ENCODE results near the gene NDUFB6.
"Not testable (repeated sequence)": the region's sequence is repeated elsewhere in the genome, so short reads cannot be mapped to it uniquely, and the experiment has no call there.

The NDUFB6 gene

GRCh38 chr9:32552172-32552872 is 20.6 kb downstream of the NDUFB6 start, which contains the start of the genes SMIM27 and TOPORS:
Gene SMIM27, plus strand, starts transcription at chr9:32552327. Its CDS starts 108 bp downstream, at chr9:32552435.
Gene TOPORS, minus strand, starts transcription at chr9:32552586. Its CDS starts 150 bp downstream, at chr9:32552436.
- intact Hi-C loops (cut with DNase I; ENCODE audit: low total_unique reads) = no loop called here
- Histone ChIP-seq H3K4me3 (peak within 1 kb of the TSS; percentile 83 to 90), H3K4me1 (peaks cover 0 to 34% (median 16%) of the 10 kb centered on the region in 4 donors), H3K36me3 (peaks cover 0 to 10% (median 0%) of the 10 kb centered on the region in 3 donors), H3K9me3 (no peaks in the 10 kb centered on the region), H3K27ac (peak within 1 kb of the TSS; percentile 93 to 94), H3K27me3 (no peaks in the 10 kb centered on the region)
- no peak for TF ChIP-seq CTCF (IDR thresholded peaks at IDR 0.05)
- DNase-seq = peak; percentile 89 to 94

- intact Hi-C loops (cut with DNase I; ENCODE audit: low total_unique reads) = no loop called here
- H3K36me3 ChIP-seq = peaks cover 0 to 10% (median 0%) of the 10 kb centered on the region in 3 donors
- no peaks in the 10 kb centered on the region for H3K9me3 ChIP-seq
- peaks cover 0 to 34% (median 16%) of the 10 kb centered on the region in 4 donors for H3K4me1 ChIP-seq
- TF ChIP-seq CTCF (IDR thresholded peaks at IDR 0.05) = no peak
- H3K27me3 ChIP-seq = no peaks in the 10 kb centered on the region
- H3K27ac ChIP-seq = peak overlapping the region; percentile 93 to 94
- peak; percentile 28 to 73 for DNase-seq
- H3K4me3 ChIP-seq = peak overlapping the region; percentile 83 to 90
Observed at GRCh38 chr9:32551276-32552051, 21.5 kb downstream of the NDUFB6 start.

- intact Hi-C loops (cut with DNase I; ENCODE audit: low total_unique reads) = loop anchor here (1.0 kb wide), 1 partner anchor 23 kb away; the partner anchor contains the start of gene NDUFB6
- peaks cover 0 to 6% (median 0%) of the 10 kb centered on the region in 3 donors for H3K36me3 ChIP-seq
- DNase-seq = peak; percentile 94 to 96
- H3K4me1 ChIP-seq = peaks cover 0 to 39% (median 16%) of the 10 kb centered on the region in 4 donors
- no peak for TF ChIP-seq CTCF (IDR thresholded peaks at IDR 0.05)
- H3K27ac ChIP-seq = peak overlapping the region; percentile 93 to 94
- no peaks in the 10 kb centered on the region for H3K9me3 ChIP-seq
- peak overlapping the region; percentile 83 to 90 for H3K4me3 ChIP-seq
- H3K27me3 ChIP-seq = no peaks in the 10 kb centered on the region
Observed at GRCh38 chr9:32550562-32551275, 22.2 kb downstream of the NDUFB6 start.

- Histone ChIP-seq H3K27ac (peak overlapping the region; percentile 93 to 94), H3K36me3 (peaks cover 0 to 6% (median 0%) of the 10 kb centered on the region in 3 donors), H3K9me3 (no peaks in the 10 kb centered on the region), H3K27me3 (no peaks in the 10 kb centered on the region), H3K4me3 (peak overlapping the region; percentile 83 to 90), H3K4me1 (peaks cover 0 to 44% (median 16%) of the 10 kb centered on the region in 4 donors)
- DNase-seq = no peak
- no peak for TF ChIP-seq CTCF (IDR thresholded peaks at IDR 0.05)
- intact Hi-C loops (cut with DNase I; ENCODE audit: low total_unique reads) = loop anchor here (1.0 kb wide), 1 partner anchor 23 kb away; the partner anchor contains the start of gene NDUFB6
Observed at GRCh38 chr9:32550150-32550561, 22.8 kb downstream of the NDUFB6 start.

GRCh38 chr9:32548213-32548612 is 24.7 kb downstream of the NDUFB6 start:
- H3K27ac ChIP-seq; intact Hi-C loops (cut with DNase I; ENCODE audit: low total_unique reads); H3K4me3 ChIP-seq; H3K27me3 ChIP-seq; H3K9me3 ChIP-seq; DNase-seq: not testable (repeated sequence)
- Histone ChIP-seq H3K4me1 (peaks cover 0 to 47% (median 14%) of the 10 kb centered on the region in 4 donors), H3K36me3 (peaks cover 4 to 13% (median 10%) of the 10 kb centered on the region in 3 donors)

Measured in tibial artery (tissue), 4 donors.